Tibial nerve (tissue), 4 donors: ENCODE measurements around the gene SLC25A4.

Source experiments
- EP300 ChIP-seq, 2 donors: sonication (generic); formaldehyde crosslinking; IDR thresholded peaks; one replicate each; pipeline ENCODE4 v1.6.1; 2017; ENCODE audit warnings: antibody characterized with exemption in 2 of 2, mild to moderate bottlenecking in 1 of 2
- POLR2A ChIP-seq, 2 donors: fragments of 450-650 bp; IDR thresholded peaks; one replicate each; pipeline ENCODE4 v1.6.1; 2017; ENCODE audit warnings: antibody characterized with exemption in 2 of 2, mild to moderate bottlenecking in 2 of 2, moderate library complexity in 2 of 2
- TF ChIP-seq, protein P1 (sequence below), 5 experiments: fragments of 200-600 bp in 3 of 5; fragments of 450-650 bp in 2 of 5; sonication (generic) in 3 of 5; IDR thresholded peaks; one replicate each; pipeline ENCODE4 v1.5.1; 2016 to 2019; ENCODE audit warnings: antibody characterized with exemption in 5 of 5, mild to moderate bottlenecking in 3 of 5, moderate library complexity in 2 of 5

GRCh38 chr4:185192059-185192458 lies 49.0 kb downstream of the SLC25A4 start:
- TF ChIP-seq, protein P1, sequence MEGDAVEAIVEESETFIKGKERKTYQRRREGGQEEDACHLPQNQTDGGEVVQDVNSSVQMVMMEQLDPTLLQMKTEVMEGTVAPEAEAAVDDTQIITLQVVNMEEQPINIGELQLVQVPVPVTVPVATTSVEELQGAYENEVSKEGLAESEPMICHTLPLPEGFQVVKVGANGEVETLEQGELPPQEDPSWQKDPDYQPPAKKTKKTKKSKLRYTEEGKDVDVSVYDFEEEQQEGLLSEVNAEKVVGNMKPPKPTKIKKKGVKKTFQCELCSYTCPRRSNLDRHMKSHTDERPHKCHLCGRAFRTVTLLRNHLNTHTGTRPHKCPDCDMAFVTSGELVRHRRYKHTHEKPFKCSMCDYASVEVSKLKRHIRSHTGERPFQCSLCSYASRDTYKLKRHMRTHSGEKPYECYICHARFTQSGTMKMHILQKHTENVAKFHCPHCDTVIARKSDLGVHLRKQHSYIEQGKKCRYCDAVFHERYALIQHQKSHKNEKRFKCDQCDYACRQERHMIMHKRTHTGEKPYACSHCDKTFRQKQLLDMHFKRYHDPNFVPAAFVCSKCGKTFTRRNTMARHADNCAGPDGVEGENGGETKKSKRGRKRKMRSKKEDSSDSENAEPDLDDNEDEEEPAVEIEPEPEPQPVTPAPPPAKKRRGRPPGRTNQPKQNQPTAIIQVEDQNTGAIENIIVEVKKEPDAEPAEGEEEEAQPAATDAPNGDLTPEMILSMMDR (IDR thresholded peaks at IDR 0.05), result no peak
- TF ChIP-seq POLR2A (IDR thresholded peaks at IDR 0.05) (no peak), EP300 (IDR thresholded peaks at IDR 0.05) (no peak)
